ENCODE results near the gene NPAS3. TPM values are rescaled to one million over a fixed set of nuclear protein-coding genes. Genes with fewer than 3 reads are reported as not detected.

Gene NPAS3
- polyA plus RNA-seq, 4 donors: 0.30 to 0.81 (median 0.62) TPM; not detected in 1

GRCh38 chr14:33259764-33260163 is 321.1 kb downstream of the NPAS3 start:
- DNase-seq (no peak), FAIRE-seq (no peak)

GRCh38 chr14:33271216-33271615 is 332.5 kb downstream of the NPAS3 start:
- Histone ChIP-seq H3K36me3 (ENCODE audit: control insufficient read depth in 3 of 3, insufficient read depth in 2 of 3, low read depth in 1 of 3, low read length in 3 of 3) (no peaks in the 10 kb centered on the region), H3K4me1 (ENCODE audit: control insufficient read depth in 3 of 3, insufficient read depth in 2 of 3, low read depth in 1 of 3, low read length in 2 of 3) (no peaks in the 10 kb centered on the region), H3K27me3 (ENCODE audit: control insufficient read depth in 3 of 3, insufficient read depth in 3 of 3, low read length in 3 of 3) (peaks cover 0 to 2% (median 0%) of the 10 kb centered on the region in 3 donors), H3K4me3 (ENCODE audit: low read depth in 1 of 3, low read length in 3 of 3) (no peak overlapping the region), H3K9me3 (ENCODE audit: control insufficient read depth in 2 of 2, insufficient read depth in 1 of 2, low read depth in 1 of 2, low read length in 1 of 2) (no peaks in the 10 kb centered on the region), H3K27ac (ENCODE audit: low read depth in 1 of 3, low read length in 2 of 3) (no peak overlapping the region)
- FAIRE-seq (no peak), DNase-seq (no peak)
- WGBS, 3 donors: 80 to 92% (median 86%) methylated on average over 2 of the region's 2 CpGs

More at GRCh38 chr14:33259764-33260163, 321.1 kb downstream of the NPAS3 start:
- Histone ChIP-seq H3K4me1 (ENCODE audit: control insufficient read depth in 3 of 3, insufficient read depth in 2 of 3, low read depth in 1 of 3, low read length in 2 of 3) (no peaks in the 10 kb centered on the region), H3K36me3 (ENCODE audit: control insufficient read depth in 3 of 3, insufficient read depth in 2 of 3, low read depth in 1 of 3, low read length in 3 of 3) (no peaks in the 10 kb centered on the region), H3K27ac (ENCODE audit: low read depth in 1 of 3, low read length in 2 of 3) (no peak overlapping the region), H3K9me3 (ENCODE audit: control insufficient read depth in 2 of 2, insufficient read depth in 1 of 2, low read depth in 1 of 2, low read length in 1 of 2) (no peaks in the 10 kb centered on the region), H3K27me3 (ENCODE audit: control insufficient read depth in 3 of 3, insufficient read depth in 3 of 3, low read length in 3 of 3) (no peaks in the 10 kb centered on the region), H3K4me3 (ENCODE audit: low read depth in 1 of 3, low read length in 3 of 3) (no peak overlapping the region)
- 76 to 88% (median 78%) methylated on average over 6 of the region's 6 CpGs for WGBS, 3 donors

- no peak for FAIRE-seq
- 83 to 94% (median 84%) methylated on average over 2 of the region's 2 CpGs for WGBS, 3 donors
- Histone ChIP-seq H3K36me3 (ENCODE audit: control insufficient read depth in 3 of 3, insufficient read depth in 2 of 3, low read depth in 1 of 3, low read length in 3 of 3) (no peaks in the 10 kb centered on the region), H3K4me1 (ENCODE audit: control insufficient read depth in 3 of 3, insufficient read depth in 2 of 3, low read depth in 1 of 3, low read length in 2 of 3) (no peaks in the 10 kb centered on the region), H3K27me3 (ENCODE audit: control insufficient read depth in 3 of 3, insufficient read depth in 3 of 3, low read length in 3 of 3) (peaks cover 0 to 2% (median 0%) of the 10 kb centered on the region in 3 donors), H3K27ac (ENCODE audit: low read depth in 1 of 3, low read length in 2 of 3) (no peak overlapping the region), H3K4me3 (ENCODE audit: low read depth in 1 of 3, low read length in 3 of 3) (no peak overlapping the region), H3K9me3 (ENCODE audit: control insufficient read depth in 2 of 2, insufficient read depth in 1 of 2, low read depth in 1 of 2, low read length in 1 of 2) (no peaks in the 10 kb centered on the region)
- no peak for DNase-seq
Measured at GRCh38 chr14:33271891-33272290, 333.2 kb downstream of the NPAS3 start.

GRCh38 chr14:33273978-33274377 is 335.3 kb downstream of the NPAS3 start:
- FAIRE-seq (no peak), DNase-seq (no peak)
- H3K36me3 ChIP-seq (ENCODE audit: control insufficient read depth in 3 of 3, insufficient read depth in 2 of 3, low read depth in 1 of 3, low read length in 3 of 3): no peaks in the 10 kb centered on the region
- peaks cover 0 to 2% (median 0%) of the 10 kb centered on the region in 3 donors for H3K27me3 ChIP-seq (ENCODE audit: control insufficient read depth in 3 of 3, insufficient read depth in 3 of 3, low read length in 3 of 3)
- no peaks in the 10 kb centered on the region for H3K4me1 ChIP-seq (ENCODE audit: control insufficient read depth in 3 of 3, insufficient read depth in 2 of 3, low read depth in 1 of 3, low read length in 2 of 3)
- H3K27ac ChIP-seq (ENCODE audit: low read depth in 1 of 3, low read length in 2 of 3): no peak overlapping the region
- no peaks in the 10 kb centered on the region for H3K9me3 ChIP-seq (ENCODE audit: control insufficient read depth in 2 of 2, insufficient read depth in 1 of 2, low read depth in 1 of 2, low read length in 1 of 2)
- H3K4me3 ChIP-seq (ENCODE audit: low read depth in 1 of 3, low read length in 3 of 3): no peak overlapping the region
- 77 to 80% (median 80%) methylated on average over 4 of the region's 4 CpGs for WGBS, 3 donors

GRCh38 chr14:33275879-33276278 is 337.2 kb downstream of the NPAS3 start:
- no peak for FAIRE-seq
- Histone ChIP-seq H3K27me3 (ENCODE audit: control insufficient read depth in 3 of 3, insufficient read depth in 3 of 3, low read length in 3 of 3) (no peaks in the 10 kb centered on the region), H3K36me3 (ENCODE audit: control insufficient read depth in 3 of 3, insufficient read depth in 2 of 3, low read depth in 1 of 3, low read length in 3 of 3) (no peaks in the 10 kb centered on the region), H3K9me3 (ENCODE audit: control insufficient read depth in 2 of 2, insufficient read depth in 1 of 2, low read depth in 1 of 2, low read length in 1 of 2) (no peaks in the 10 kb centered on the region), H3K27ac (ENCODE audit: low read depth in 1 of 3, low read length in 2 of 3) (no peak overlapping the region), H3K4me1 (ENCODE audit: control insufficient read depth in 3 of 3, insufficient read depth in 2 of 3, low read depth in 1 of 3, low read length in 2 of 3) (no peaks in the 10 kb centered on the region), H3K4me3 (ENCODE audit: low read depth in 1 of 3, low read length in 3 of 3) (no peak overlapping the region)
- 62 to 73% (median 67%) methylated on average over 4 of the region's 4 CpGs for WGBS, 3 donors
- no peak for DNase-seq

- no peak for FAIRE-seq
Measured at GRCh38 chr14:33279865-33280264, 341.2 kb downstream of the NPAS3 start.

GRCh38 chr14:33280646-33281045 is 342.0 kb downstream of the NPAS3 start:
- H3K36me3 ChIP-seq (ENCODE audit: control insufficient read depth in 3 of 3, insufficient read depth in 2 of 3, low read depth in 1 of 3, low read length in 3 of 3): no peaks in the 10 kb centered on the region
- no peaks in the 10 kb centered on the region for H3K27me3 ChIP-seq (ENCODE audit: control insufficient read depth in 3 of 3, insufficient read depth in 3 of 3, low read length in 3 of 3)
- H3K4me3 ChIP-seq (ENCODE audit: low read depth in 1 of 3, low read length in 3 of 3): no peak overlapping the region
- FAIRE-seq (no peak), DNase-seq (no peak)
- H3K27ac ChIP-seq (ENCODE audit: low read depth in 1 of 3, low read length in 2 of 3): no peak overlapping the region
- 32 to 50% (median 43%) methylated on average over 3 of the region's 3 CpGs for WGBS, 3 donors
- H3K9me3 ChIP-seq (ENCODE audit: control insufficient read depth in 2 of 2, insufficient read depth in 1 of 2, low read depth in 1 of 2, low read length in 1 of 2): no peaks in the 10 kb centered on the region
- no peaks in the 10 kb centered on the region for H3K4me1 ChIP-seq (ENCODE audit: control insufficient read depth in 3 of 3, insufficient read depth in 2 of 3, low read depth in 1 of 3, low read length in 2 of 3)

More at GRCh38 chr14:33279865-33280264, 341.2 kb downstream of the NPAS3 start:
- Histone ChIP-seq H3K36me3 (ENCODE audit: control insufficient read depth in 3 of 3, insufficient read depth in 2 of 3, low read depth in 1 of 3, low read length in 3 of 3) (no peaks in the 10 kb centered on the region), H3K27ac (ENCODE audit: low read depth in 1 of 3, low read length in 2 of 3) (no peak overlapping the region), H3K4me3 (ENCODE audit: low read depth in 1 of 3, low read length in 3 of 3) (no peak overlapping the region), H3K4me1 (ENCODE audit: control insufficient read depth in 3 of 3, insufficient read depth in 2 of 3, low read depth in 1 of 3, low read length in 2 of 3) (no peaks in the 10 kb centered on the region), H3K9me3 (ENCODE audit: control insufficient read depth in 2 of 2, insufficient read depth in 1 of 2, low read depth in 1 of 2, low read length in 1 of 2) (no peaks in the 10 kb centered on the region), H3K27me3 (ENCODE audit: control insufficient read depth in 3 of 3, insufficient read depth in 3 of 3, low read length in 3 of 3) (no peaks in the 10 kb centered on the region)
- 57 to 69% (median 66%) methylated on average over 3 of the region's 3 CpGs for WGBS, 3 donors
- no peak for DNase-seq

GRCh38 chr14:33282331-33283230 is 343.9 kb downstream of the NPAS3 start:
- no peak for FAIRE-seq

More at GRCh38 chr14:33282331-33283230, 343.9 kb downstream of the NPAS3 start:
- Histone ChIP-seq H3K4me1 (ENCODE audit: control insufficient read depth in 3 of 3, insufficient read depth in 2 of 3, low read depth in 1 of 3, low read length in 2 of 3) (no peaks in the 10 kb centered on the region), H3K9me3 (ENCODE audit: control insufficient read depth in 2 of 2, insufficient read depth in 1 of 2, low read depth in 1 of 2, low read length in 1 of 2) (no peaks in the 10 kb centered on the region), H3K4me3 (ENCODE audit: low read depth in 1 of 3, low read length in 3 of 3) (no peak overlapping the region), H3K36me3 (ENCODE audit: control insufficient read depth in 3 of 3, insufficient read depth in 2 of 3, low read depth in 1 of 3, low read length in 3 of 3) (no peaks in the 10 kb centered on the region), H3K27me3 (ENCODE audit: control insufficient read depth in 3 of 3, insufficient read depth in 3 of 3, low read length in 3 of 3) (no peaks in the 10 kb centered on the region), H3K27ac (ENCODE audit: low read depth in 1 of 3, low read length in 2 of 3) (no peak overlapping the region)
- DNase-seq: no peak
- 69 to 89% (median 88%) methylated on average over 11 of the region's 11 CpGs for WGBS, 3 donors
